22Rv1 (cell line): ENCODE results near the gene ELAVL4.

Experiments
- ZFX ChIP-seq: fragments of 450-650 bp; IDR thresholded peaks from 2 replicates; pipeline ENCODE4 v1.6.1; 2017; ENCODE audit warnings: antibody characterized with exemption, borderline replicate concordance
- TF ChIP-seq, protein P1 (sequence below): fragments of 450-650 bp; IDR thresholded peaks from 2 replicates; pipeline ENCODE4 v1.5.1; 2017; ENCODE audit warnings: mild to moderate bottlenecking

GRCh38 chr1:50193002-50193401 lies 84.3 kb downstream of the ELAVL4 start:
- TF ChIP-seq, protein P1, sequence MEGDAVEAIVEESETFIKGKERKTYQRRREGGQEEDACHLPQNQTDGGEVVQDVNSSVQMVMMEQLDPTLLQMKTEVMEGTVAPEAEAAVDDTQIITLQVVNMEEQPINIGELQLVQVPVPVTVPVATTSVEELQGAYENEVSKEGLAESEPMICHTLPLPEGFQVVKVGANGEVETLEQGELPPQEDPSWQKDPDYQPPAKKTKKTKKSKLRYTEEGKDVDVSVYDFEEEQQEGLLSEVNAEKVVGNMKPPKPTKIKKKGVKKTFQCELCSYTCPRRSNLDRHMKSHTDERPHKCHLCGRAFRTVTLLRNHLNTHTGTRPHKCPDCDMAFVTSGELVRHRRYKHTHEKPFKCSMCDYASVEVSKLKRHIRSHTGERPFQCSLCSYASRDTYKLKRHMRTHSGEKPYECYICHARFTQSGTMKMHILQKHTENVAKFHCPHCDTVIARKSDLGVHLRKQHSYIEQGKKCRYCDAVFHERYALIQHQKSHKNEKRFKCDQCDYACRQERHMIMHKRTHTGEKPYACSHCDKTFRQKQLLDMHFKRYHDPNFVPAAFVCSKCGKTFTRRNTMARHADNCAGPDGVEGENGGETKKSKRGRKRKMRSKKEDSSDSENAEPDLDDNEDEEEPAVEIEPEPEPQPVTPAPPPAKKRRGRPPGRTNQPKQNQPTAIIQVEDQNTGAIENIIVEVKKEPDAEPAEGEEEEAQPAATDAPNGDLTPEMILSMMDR, result no peak
- no peak for TF ChIP-seq ZFX
